PC-3 (cell line): Measurements from ENCODE around the gene VPS13C. TPM values are rescaled to one million over a fixed set of nuclear protein-coding genes. Genes with fewer than 3 reads are reported as not detected.

ENCODE experiments used
- ATAC-seq: fragments of 200-7000 bp; cut with Tn5 transposase; 2 replicates; pipeline ENCODE4 v1.9.1; 2020; ENCODE audit warnings: mild to moderate bottlenecking, moderate library complexity
- BruUV-seq: library from RNA; stranded (reverse); fragments of 400-500 nt; replicated peaks from 2 replicates; lab custom pipeline; 2021; lab: Mats Ljungman, UMichigan
- CTCF ChIA-PET: fragments of 300-600 bp; sonication (Branson Sonifier 250); formaldehyde crosslinking; loops from one replicate; lab custom pipeline; 2022; ENCODE audit warnings: antibody characterized with exemption; lab: Charles Lee
- POLR2A ChIA-PET: fragments of 300-600 bp; sonication (Branson Sonifier 250); formaldehyde crosslinking; loops from one replicate; lab custom pipeline; 2022; ENCODE audit warnings: antibody characterized with exemption; ENCODE audit not compliant: unreplicated experiment; lab: Charles Lee
- DNase-seq: peaks from one replicate; pipeline ENCODE4 v3.0.0-alpha.2; 2015
- H2AFZ ChIP-seq: fragments of 300-600 bp; sonication (generic); 2 replicates; pipeline ENCODE4 v1.6.0; 2016; ENCODE audit warnings: antibody characterized with exemption, low read length
- H3F3A ChIP-seq: fragments of 300-600 bp; sonication (generic); one replicate; pipeline ENCODE4 v1.6.0; 2017; ENCODE audit warnings: antibody characterized with exemption, low read length, control low read depth, mild to moderate bottlenecking; ENCODE audit not compliant: unreplicated experiment
- H3K27ac ChIP-seq: fragments of 300-600 bp; sonication (generic); 2 replicates; pipeline ENCODE4 v1.5.1; 2016; ENCODE audit warnings: mild to moderate bottlenecking, low read length
- H3K27me3 ChIP-seq: fragments of 300-600 bp; sonication (generic); 2 replicates; pipeline ENCODE4 v1.6.1; 2016; ENCODE audit warnings: low read length, mixed read lengths
- H3K36me3 ChIP-seq: fragments of 300-600 bp; sonication (generic); 2 replicates; pipeline ENCODE4 v1.6.1; 2016; ENCODE audit warnings: low read depth, mixed run types, low read length, mixed read lengths
- H3K4me1 ChIP-seq: fragments of 300-600 bp; sonication (generic); 2 replicates; pipeline ENCODE4 v1.5.1; 2016; ENCODE audit warnings: low read length; ENCODE audit not compliant: insufficient read depth
- H3K4me2 ChIP-seq: fragments of 300-600 bp; sonication (generic); 2 replicates; pipeline ENCODE4 v1.6.0; 2016; ENCODE audit warnings: low read length
- H3K4me3 ChIP-seq: fragments of 300-600 bp; sonication (generic); 2 replicates; pipeline ENCODE4 v1.5.1; 2016; ENCODE audit warnings: mild to moderate bottlenecking, low read length, mixed read lengths
- H3K79me2 ChIP-seq: fragments of 300-600 bp; sonication (generic); 2 replicates; pipeline ENCODE4 v1.6.1; 2017; ENCODE audit warnings: low read length, mixed read lengths
- H3K9ac ChIP-seq: fragments of 300-600 bp; sonication (generic); 2 replicates; pipeline ENCODE4 v1.6.0; 2016; ENCODE audit warnings: mild to moderate bottlenecking, low read length
- H3K9me2 ChIP-seq: fragments of 300-600 bp; sonication (generic); replicated peaks from 2 replicates; pipeline ENCODE4 v1.6.1; 2016; ENCODE audit warnings: mixed run types, low read length, mixed read lengths
- H3K9me3 ChIP-seq: fragments of 300-600 bp; sonication (generic); 2 replicates; pipeline ENCODE4 v1.6.1; 2016; ENCODE audit warnings: low read length, mixed read lengths
- H4K20me1 ChIP-seq: fragments of 300-600 bp; sonication (generic); 2 replicates; pipeline ENCODE4 v1.6.1; 2016; ENCODE audit warnings: low read length, mixed read lengths
- CTCF ChIP-seq: fragments of 300-600 bp; sonication (generic); conservative IDR thresholded peaks from 2 replicates; pipeline ENCODE4 v1.5.1; 2017; ENCODE audit warnings: antibody characterized with exemption, low read depth, mild to moderate bottlenecking, low read length
- EZH2 ChIP-seq: fragments of 300-600 bp; sonication (generic); IDR thresholded peaks from one replicate; pipeline ENCODE4 v1.6.1; 2017; ENCODE audit warnings: antibody characterized with exemption, mild to moderate bottlenecking, low read length; ENCODE audit not compliant: unreplicated experiment
- EZH2phosphoT487 ChIP-seq: fragments of 300-600 bp; sonication (generic); IDR thresholded peaks from 2 replicates; pipeline ENCODE4 v1.6.1; 2018; ENCODE audit warnings: mild to moderate bottlenecking, antibody characterized with exemption, low read length, borderline replicate concordance
- intact Hi-C: fragments of 100-400 bp; cut with micrococcal nuclease; formaldehyde crosslinking; loops from 2 replicates; pipeline ENCODE4 v1.9.0; 2023
- total RNA-seq: library from RNA; depleted of rRNA; stranded (reverse); fragments of >200 nt; gene quantifications from 2 replicates; pipeline ENCODE4 v1.2.3, GENCODE V29; 2014

The VPS13C gene
- total RNA-seq, 1 experiment from 2014 or later = 11.4 TPM

GRCh38 chr15:62108411-62108810, 48.2 kb upstream of the VPS13C start:
- no peak overlapping the region for H3K27ac ChIP-seq
- no peaks in the 10 kb centered on the region for H3F3A ChIP-seq
- intact Hi-C loops = no loop called here
- no peak for TF ChIP-seq EZH2phosphoT487
- TF ChIP-seq CTCF = no peak
- no peak for TF ChIP-seq EZH2
- no peak overlapping the region for H3K4me3 ChIP-seq
- ATAC-seq = no peak
- no peaks in the 10 kb centered on the region for H3K27me3 ChIP-seq
- BruUV-seq = no TSS peak
- CTCF ChIA-PET = no interaction called here
- H3K9me3 ChIP-seq = no peaks in the 10 kb centered on the region
- H3K79me2 ChIP-seq = no peaks in the 10 kb centered on the region
- H2AFZ ChIP-seq = no peak overlapping the region
- H3K9ac ChIP-seq = no peak overlapping the region
- no peak overlapping the region for H3K4me2 ChIP-seq
- H4K20me1 ChIP-seq = no peaks in the 10 kb centered on the region
- no peaks in the 10 kb centered on the region for H3K9me2 ChIP-seq
- peaks cover 43% of the 10 kb centered on the region for H3K4me1 ChIP-seq
- POLR2A ChIA-PET = no interaction called here
- no peaks in the 10 kb centered on the region for H3K36me3 ChIP-seq
- no peak for DNase-seq

GRCh38 chr15:62107571-62108121, 47.4 kb upstream of the VPS13C start:
- H2AFZ ChIP-seq = no peak overlapping the region
- TF ChIP-seq EZH2 = no peak
- no peak for TF ChIP-seq EZH2phosphoT487
- no peak for TF ChIP-seq CTCF
- H4K20me1 ChIP-seq = no peaks in the 10 kb centered on the region
- intact Hi-C loops = no loop called here
- BruUV-seq = no TSS peak
- H3K27ac ChIP-seq = no peak overlapping the region
- no peak overlapping the region for H3K4me3 ChIP-seq
- H3K36me3 ChIP-seq = no peaks in the 10 kb centered on the region
- CTCF ChIA-PET = no interaction called here
- H3K9ac ChIP-seq = no peak overlapping the region
- H3K9me2 ChIP-seq = no peaks in the 10 kb centered on the region
- no peaks in the 10 kb centered on the region for H3F3A ChIP-seq
- DNase-seq (no peak), ATAC-seq (no peak)
- POLR2A ChIA-PET = no interaction called here
- no peak overlapping the region for H3K4me2 ChIP-seq
- H3K4me1 ChIP-seq = peaks cover 36% of the 10 kb centered on the region
- H3K79me2 ChIP-seq = no peaks in the 10 kb centered on the region
- no peaks in the 10 kb centered on the region for H3K27me3 ChIP-seq
- H3K9me3 ChIP-seq = no peaks in the 10 kb centered on the region

DNA sequence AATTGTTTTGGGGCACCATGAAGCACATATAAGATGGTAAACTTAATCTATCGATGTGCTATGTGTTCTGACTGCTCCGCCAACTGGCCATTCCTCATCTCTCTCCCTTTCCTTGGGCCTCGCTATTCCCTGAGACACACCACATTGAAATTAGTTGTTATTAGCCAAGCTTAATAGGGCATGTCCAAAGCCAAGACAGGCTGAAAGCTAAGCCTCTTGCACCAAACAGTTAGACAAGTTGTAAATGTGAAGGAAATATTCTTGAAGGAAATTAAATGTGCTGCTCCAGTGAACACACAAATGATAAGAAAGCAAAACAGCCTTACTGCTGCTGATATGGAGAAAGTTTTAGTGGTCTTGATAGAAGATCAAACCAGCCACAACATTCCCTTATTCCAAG, 45.8 kb upstream of the VPS13C start:
- Histone ChIP-seq H3K9ac (no peak overlapping the region), H3K27ac (no peak overlapping the region), H3K79me2 (no peaks in the 10 kb centered on the region), H3K4me2 (no peak overlapping the region), H3K9me3 (no peaks in the 10 kb centered on the region), H3F3A (no peaks in the 10 kb centered on the region), H3K4me1 (peaks cover 22% of the 10 kb centered on the region), H3K27me3 (no peaks in the 10 kb centered on the region), H3K9me2 (no peaks in the 10 kb centered on the region), H2AFZ (no peak overlapping the region), H4K20me1 (no peaks in the 10 kb centered on the region), H3K36me3 (no peaks in the 10 kb centered on the region), H3K4me3 (no peak overlapping the region)
- CTCF ChIA-PET = no interaction called here
- no peak for TF ChIP-seq CTCF
- no peak for TF ChIP-seq EZH2phosphoT487
- TF ChIP-seq EZH2 = no peak
- DNase-seq = no peak
- POLR2A ChIA-PET = no interaction called here
- no TSS peak for BruUV-seq
- no peak for ATAC-seq
- intact Hi-C loops = no loop called here
